HCT116 (cell line): ENCODE results near the gene ACTL9. TPM values are rescaled to one million over a fixed set of nuclear protein-coding genes. Genes with fewer than 3 reads are reported as not detected.

Source experiments
- ATAC-seq: fragments of 200-7000 bp; cut with Tn5 transposase; 2 replicates; pipeline ENCODE4 v1.9.1; 2020; ENCODE audit warnings: mild to moderate bottlenecking, moderate library complexity
- BruUV-seq: library from RNA; stranded (reverse); fragments of 400-500 nt; replicated peaks from 2 replicates; lab custom pipeline; 2021; lab: Mats Ljungman, UMichigan
- CTCF ChIA-PET: fragments of 300-600 bp; sonication (Branson Sonifier 250); formaldehyde crosslinking; loops from one replicate; lab custom pipeline; 2021; ENCODE audit warnings: antibody characterized with exemption; lab: Charles Lee
- POLR2A ChIA-PET: fragments of 300-600, 350-600 bp; sonication (Branson Sonifier 250); formaldehyde crosslinking; loops from one replicate; lab custom pipeline; 2021; ENCODE audit warnings: antibody characterized with exemption; lab: Charles Lee
- RAD21 ChIA-PET, 2 experiments: fragments of 300-600 bp; sonication (Branson Sonifier 250); formaldehyde crosslinking; loops; one replicate each; lab custom pipeline; 2023; ENCODE audit warnings: low total read pairs in 2 of 2; ENCODE audit not compliant: uncharacterized antibody in 2 of 2, unreplicated experiment in 2 of 2, low non-redundant PET in 1 of 2; lab: Charles Lee
- DNase-seq: peaks from one replicate; pipeline ENCODE4 v3.0.0-alpha.2; 2010; ENCODE audit warnings: low read depth, low spot score
- H2AFZ ChIP-seq: fragments of 200-600 bp; shearing (Covaris generic), sonication (generic); 2 replicates; pipeline ENCODE4 v1.6.1; 2017; ENCODE audit warnings: low read depth, mixed run types, mixed read lengths, antibody characterized with exemption, low read length; ENCODE audit not compliant: poor library complexity, severe bottlenecking
- H3K27ac ChIP-seq: 2 replicates; pipeline ENCODE4 v1.5.1; 2012; ENCODE audit warnings: low read depth, low read length
- H3K27me3 ChIP-seq: fragments of 200-600 bp; sonication (generic); 2 replicates; pipeline ENCODE4 v1.6.1; 2016; ENCODE audit warnings: mixed run types, low read length, mixed read lengths; ENCODE audit not compliant: insufficient read depth
- H3K36me3 ChIP-seq, 2 experiments: fragments of 200-500 bp in 1 of 2; fragments of 200-600 bp in 1 of 2; sonication (Bioruptor generic) in 1 of 2; sonication (generic) in 1 of 2; 2 replicates each; pipeline versions ENCODE4 v1.5.1 to v1.6.1; 2014 to 2016; ENCODE audit warnings: low read length in 2 of 2, inconsistent platforms in 1 of 2, mixed read lengths in 1 of 2, mixed run types in 1 of 2; ENCODE audit not compliant: insufficient read depth in 2 of 2, control insufficient read depth in 1 of 2
- H3K4me1 ChIP-seq, 2 experiments: fragments of 200-600 bp in 1 of 2; sonication (generic) in 1 of 2; 2 replicates each; pipeline versions ENCODE4 v1.5.1 to v1.6.1; 2012 to 2017; ENCODE audit warnings: low read length in 2 of 2, inconsistent platforms in 1 of 2, mild to moderate bottlenecking in 1 of 2, mixed read lengths in 1 of 2, mixed run types in 1 of 2, moderate library complexity in 1 of 2; ENCODE audit not compliant: insufficient read depth in 2 of 2, control insufficient read depth in 1 of 2
- H3K4me2 ChIP-seq: fragments of 200-600 bp; sonication (generic); 2 replicates; pipeline ENCODE4 v1.6.1; 2017; ENCODE audit warnings: mixed run types, low read length, mixed read lengths
- H3K4me3 ChIP-seq, 2 experiments: fragments of 200-600 bp in 1 of 2; sonication (generic) in 1 of 2; replicated peaks in 1 of 2; 2 replicates each; pipeline ENCODE4 v1.5.1; 2011 to 2016; ENCODE audit warnings: low read length in 2 of 2, control low read depth in 1 of 2, low read depth in 1 of 2, mild to moderate bottlenecking in 1 of 2, mixed read lengths in 1 of 2, mixed run types in 1 of 2
- H3K79me2 ChIP-seq: fragments of 200-600 bp; sonication (generic); 2 replicates; pipeline ENCODE4 v1.6.1; 2017; ENCODE audit warnings: mild to moderate bottlenecking, mixed run types, low read length, moderate library complexity, mixed read lengths; ENCODE audit not compliant: insufficient read depth
- H3K9ac ChIP-seq: fragments of 200-600 bp; sonication (generic); 2 replicates; pipeline ENCODE4 v1.6.1; 2016; ENCODE audit warnings: low read length, mixed read lengths
- H3K9me2 ChIP-seq: fragments of 200-600 bp; sonication (generic), shearing (Covaris generic); 2 replicates; pipeline ENCODE4 v1.6.1; 2017; ENCODE audit warnings: mixed run types, mild to moderate bottlenecking, moderate library complexity; ENCODE audit not compliant: insufficient read depth
- H3K9me3 ChIP-seq, 2 experiments: fragments of 200-500 bp in 1 of 2; fragments of 200-600 bp in 1 of 2; sonication (Bioruptor generic) in 1 of 2; sonication (generic) in 1 of 2; 2 replicates each; pipeline ENCODE4 v1.6.1; 2014 to 2017; ENCODE audit warnings: low read length in 2 of 2, mixed read lengths in 2 of 2, inconsistent platforms in 1 of 2, low read depth in 1 of 2, mild to moderate bottlenecking in 1 of 2, mixed run types in 1 of 2, moderate library complexity in 1 of 2; ENCODE audit not compliant: control insufficient read depth in 1 of 2, insufficient read depth in 1 of 2
- H4K20me1 ChIP-seq: fragments of 200-600 bp; sonication (generic), shearing (Covaris generic); 2 replicates; pipeline ENCODE4 v1.6.1; 2017; ENCODE audit warnings: mixed run types, mild to moderate bottlenecking, moderate library complexity; ENCODE audit not compliant: insufficient read depth
- ATF3 ChIP-seq: IDR thresholded peaks from 2 replicates; pipeline ENCODE4 v1.6.1; 2012
- EGR1 ChIP-seq: IDR thresholded peaks from 2 replicates; pipeline ENCODE4 v1.6.1; 2012; ENCODE audit warnings: low read depth
- EZH2 ChIP-seq: fragments of 200-600 bp; sonication (generic); IDR thresholded peaks from 2 replicates; pipeline ENCODE4 v1.6.1; 2017; ENCODE audit warnings: antibody characterized with exemption, mixed run types
- EZH2phosphoT487 ChIP-seq: fragments of 200-600 bp; IDR thresholded peaks from 2 replicates; pipeline ENCODE4 v1.6.1; 2018; ENCODE audit warnings: antibody characterized with exemption, borderline replicate concordance
- JUND ChIP-seq: IDR thresholded peaks from 2 replicates; pipeline ENCODE4 v1.6.1; 2012
- MAX ChIP-seq: IDR thresholded peaks from 2 replicates; pipeline ENCODE4 v1.6.1; 2012
- POLR2A ChIP-seq: IDR thresholded peaks from 2 replicates; pipeline ENCODE4 v1.7.0; 2011; ENCODE audit warnings: borderline replicate concordance; ENCODE audit not compliant: insufficient read depth, insufficient read length; ENCODE audit errors: extremely low read depth
- RAD21 ChIP-seq: IDR thresholded peaks from 2 replicates; pipeline ENCODE4 v1.6.1; 2012; ENCODE audit warnings: low read depth, mild to moderate bottlenecking
- SIN3A ChIP-seq: IDR thresholded peaks from 2 replicates; pipeline ENCODE4 v1.6.1; 2012; ENCODE audit warnings: low read depth
- SP1 ChIP-seq: IDR thresholded peaks from 2 replicates; pipeline ENCODE4 v1.6.1; 2012; ENCODE audit warnings: low read depth
- SRF ChIP-seq: IDR thresholded peaks from 2 replicates; pipeline ENCODE4 v1.6.1; 2012; ENCODE audit warnings: low read depth
- TCF7L2 ChIP-seq: IDR thresholded peaks from 2 replicates; pipeline ENCODE4 v1.7.0; 2011; ENCODE audit warnings: borderline replicate concordance, inconsistent platforms; ENCODE audit not compliant: insufficient read depth, insufficient read length; ENCODE audit errors: extremely low read depth
- YY1 ChIP-seq: IDR thresholded peaks from 2 replicates; pipeline ENCODE4 v1.6.1; 2011; ENCODE audit warnings: low read length, low read depth, moderate library complexity, mild to moderate bottlenecking; ENCODE audit not compliant: insufficient replicate concordance; ENCODE audit errors: extremely low read depth
- ZFX ChIP-seq: fragments of 450-650 bp; IDR thresholded peaks from 2 replicates; pipeline ENCODE4 v1.6.1; 2017
- intact Hi-C: fragments of 100-400 bp; cut with micrococcal nuclease; formaldehyde crosslinking; loops from 2 replicates; pipeline ENCODE4 v1.10.0; 2022
- total RNA-seq: library from RNA; stranded (reverse); gene quantifications from one replicate; pipeline ENCODE4 v1.2.1, GENCODE V29; 2021; ENCODE audit not compliant: unreplicated experiment

The ACTL9 gene
- total RNA-seq, 1 experiment from 2014 or later = not detected

DNA sequence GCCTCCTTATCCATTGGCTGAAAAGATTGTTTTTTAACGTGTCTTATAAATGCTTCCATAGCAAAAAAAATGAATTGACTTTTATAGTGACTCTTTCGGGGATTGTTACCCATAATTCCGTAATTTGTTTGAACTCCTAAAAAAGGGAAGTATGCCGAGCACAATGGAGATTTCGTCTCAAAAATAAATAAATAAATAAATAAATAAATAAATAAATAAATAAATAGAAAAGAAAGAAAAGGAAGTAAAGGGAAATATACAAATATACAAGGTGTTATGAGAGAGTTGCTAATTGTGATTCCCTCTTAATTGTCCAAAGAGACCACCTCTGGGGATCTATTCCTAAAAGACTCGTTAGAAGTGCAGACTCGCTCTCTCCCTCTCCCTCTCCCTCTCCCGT, 39.8 kb upstream of the ACTL9 start:
- no TSS peak for BruUV-seq
- Histone ChIP-seq H3K9me2 (no peaks in the 10 kb centered on the region), H4K20me1 (no peaks in the 10 kb centered on the region), H3K27me3 (no peaks in the 10 kb centered on the region; the same call in 1 of the 2 replicates), H3K9ac (no peak overlapping the region), H2AFZ (no peak overlapping the region), H3K4me3 (no peak overlapping the region)
- CTCF ChIA-PET = no interaction called here
- no peak for DNase-seq
- no peak for TF ChIP-seq TCF7L2
- no peak for TF ChIP-seq SIN3A
- TF ChIP-seq MAX = no peak
- TF ChIP-seq SP1 = no peak
- no peak for TF ChIP-seq ATF3
- no peak for TF ChIP-seq ZFX
- no peak for TF ChIP-seq JUND
- no peak for TF ChIP-seq RAD21
- TF ChIP-seq EGR1 = no peak
- no peak for TF ChIP-seq YY1
- TF ChIP-seq EZH2 = no peak
- TF ChIP-seq POLR2A = no peak
- no peak for TF ChIP-seq SRF
- TF ChIP-seq EZH2phosphoT487 = no peak
- TF ChIP-seq, all 23 proteins: peak for 0
- Histone ChIP-seq H3K4me1 (no peaks in the 10 kb centered on the region), H3K36me3 (no peaks in the 10 kb centered on the region), H3K4me2 (no peak overlapping the region), H3K27ac (no peak overlapping the region), H3K79me2 (no peaks in the 10 kb centered on the region), H3K9me3 (no peaks in the 10 kb centered on the region)
- ChIA-PET POLR2A (no interaction called here), RAD21 (no interaction called here)
- intact Hi-C loops = no loop called here
- ATAC-seq = no peak
